ENCODE data around the gene GALNTL6. TPM values are rescaled to one million over a fixed set of nuclear protein-coding genes. Genes with fewer than 3 reads are reported as not detected.

GALNTL6 gene
- total and polyA plus RNA-seq, 9 of the 15 experiments (the other 6 are each of a cell fraction or from before 2014, with no cell fraction given) = 0.18 to 0.50 (median 0.29) TPM

DNA sequence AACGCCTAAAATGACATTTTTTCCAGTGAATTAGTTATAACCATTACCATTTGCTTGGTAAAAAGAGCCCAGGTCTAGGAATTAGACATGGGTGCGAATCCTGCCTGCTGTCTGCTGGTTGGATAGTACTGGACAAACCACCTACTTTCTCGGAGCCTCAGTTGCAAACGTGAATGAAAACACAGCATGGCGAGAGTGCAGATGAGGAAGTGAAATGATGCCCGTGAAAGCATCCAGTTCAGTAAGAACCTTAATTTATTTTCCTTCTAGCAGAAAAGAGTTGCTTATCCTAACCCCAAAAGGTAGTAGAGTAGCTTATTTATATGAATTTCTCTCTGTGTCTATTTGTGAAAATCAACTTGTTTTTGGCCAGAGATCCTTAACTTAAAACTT is 1184.0 kb downstream of the GALNTL6 start:
- intact Hi-C loops (cut with micrococcal nuclease) = loop anchor here (5.0 kb wide), 1 partner anchor 105 kb away; no protein-coding TSS in a partner anchor
- Histone ChIP-seq H3K9ac (ENCODE audit: insufficient read depth in 1 of 2, low read depth in 2 of 2, low read length in 2 of 2) (no peak overlapping the region), H3K4me2 (ENCODE audit: insufficient read depth, low read length) (no peak overlapping the region), H3K4me3 (no peak overlapping the region), H3K9me1 (ENCODE audit: control insufficient read depth, insufficient read depth, low read length) (no peaks in the 10 kb centered on the region), H4K20me1 (replicated peaks; ENCODE audit: control insufficient read depth, insufficient read depth, low read length) (no peaks in the 10 kb centered on the region), H3K9me3 (replicated peaks; ENCODE audit: control insufficient read depth, insufficient read depth, low read depth, low read length) (no peaks in the 10 kb centered on the region), H3K27me3 (ENCODE audit: control insufficient read depth in 2 of 2, insufficient read depth in 2 of 2, low read length in 2 of 2) (no peaks in the 10 kb centered on the region), H3K36me3 (ENCODE audit: control insufficient read depth, insufficient read depth, low read length) (no peaks in the 10 kb centered on the region), H3K79me2 (ENCODE audit: control insufficient read depth, insufficient read depth, low read length) (no peaks in the 10 kb centered on the region), H2AFZ (ENCODE audit: low read depth, low read length) (peak overlapping the region; percentile 49), H3K4me1 (replicated peaks in 1 of 2; ENCODE audit: control insufficient read depth in 2 of 2, insufficient read depth in 2 of 2, low read length in 2 of 2) (peaks cover 0 to 47% of the 10 kb centered on the region in 2 experiments; a peak in 3 of 5 replicates), H3K27ac (ENCODE audit: extremely low read depth, low read depth, low read length) (0 out of 3 replicates have a peak overlapping the region, but pooled peaks have one; percentile 24)
- no TSS peak for BruUV-seq (replicated peaks)
- ATAC-seq = no peak
- no peak for DNase-seq (ENCODE audit: extremely low read depth in 1 of 4, low spot score in 3 of 4)
- TF ChIP-seq NFIX (CRISPR knock-in tag; IDR thresholded peaks at IDR 0.05; ENCODE audit: low read depth) (no peak), KDM1A (IDR thresholded peaks at IDR 0.05) (no peak)
- 68% methylated on average over 6 of the region's 6 CpGs for WGBS (ENCODE audit: insufficient coverage, low coverage, missing lambda C conversion rate)
- FAIRE-seq = no peak
- ChIA-PET CTCF (ENCODE audit: low intra/inter-chr PET ratio) (no interaction called here), POLR2A (interaction anchor here (0.6 kb wide), 1 partner anchor 96 kb away, joined by 3 read pairs; no protein-coding TSS in a partner anchor)
- in situ Hi-C loops (cut with MboI) = no loop called here

DNA sequence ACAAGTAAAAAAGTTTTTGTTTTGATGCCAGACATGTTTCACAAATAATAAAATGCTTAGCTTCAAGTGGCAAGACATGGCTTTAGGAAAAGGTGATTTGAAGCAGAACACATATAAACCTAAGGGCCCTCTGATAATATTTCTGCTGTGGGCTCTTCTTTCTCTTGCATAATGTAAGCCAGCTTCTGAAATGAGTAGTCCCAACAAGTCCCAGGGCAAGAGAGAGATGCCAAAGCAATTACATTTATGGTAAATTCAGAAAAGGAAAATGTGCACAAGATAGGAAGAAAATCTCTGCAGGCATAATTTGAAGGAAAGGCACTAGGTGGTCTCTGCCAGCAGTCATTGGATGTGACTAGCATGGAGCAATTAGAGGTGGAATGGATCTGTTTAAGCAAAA is 1184.7 kb downstream of the GALNTL6 start:
- CTCF ChIA-PET (ENCODE audit: low intra/inter-chr PET ratio) = no interaction called here
- intact Hi-C loops (cut with micrococcal nuclease) = loop anchor here (2.0 to 5.0 kb wide), 2 partner anchors 41 to 106 kb away; no protein-coding TSS in a partner anchor
- Histone ChIP-seq H3K36me3 (ENCODE audit: control insufficient read depth, insufficient read depth, low read length) (no peaks in the 10 kb centered on the region), H3K79me2 (ENCODE audit: control insufficient read depth, insufficient read depth, low read length) (no peaks in the 10 kb centered on the region), H3K9ac (ENCODE audit: insufficient read depth in 1 of 2, low read depth in 2 of 2, low read length in 2 of 2) (peak overlapping the region in 1 of 2 experiments; percentile 20; a peak in 1 of 4 replicates), H4K20me1 (replicated peaks; ENCODE audit: control insufficient read depth, insufficient read depth, low read length) (no peaks in the 10 kb centered on the region), H3K27me3 (ENCODE audit: control insufficient read depth in 2 of 2, insufficient read depth in 2 of 2, low read length in 2 of 2) (no peaks in the 10 kb centered on the region), H3K4me2 (ENCODE audit: insufficient read depth, low read length) (peak overlapping the region; percentile 28; the same call in 1 of the 2 replicates), H3K9me1 (ENCODE audit: control insufficient read depth, insufficient read depth, low read length) (no peaks in the 10 kb centered on the region), H3K4me1 (replicated peaks in 1 of 2; ENCODE audit: control insufficient read depth in 2 of 2, insufficient read depth in 2 of 2, low read length in 2 of 2) (peaks cover 0 to 41% of the 10 kb centered on the region in 2 experiments; a peak in 3 of 5 replicates), H3K4me3 (no peak overlapping the region), H2AFZ (ENCODE audit: low read depth, low read length) (peak overlapping the region; percentile 49), H3K9me3 (replicated peaks; ENCODE audit: control insufficient read depth, insufficient read depth, low read depth, low read length) (no peaks in the 10 kb centered on the region), H3K27ac (ENCODE audit: extremely low read depth, low read depth, low read length) (peak overlapping the region; percentile 63; the same call in 1 of the 3 replicates)
- no peak for DNase-seq (ENCODE audit: extremely low read depth in 1 of 4, low spot score in 3 of 4)
- no TSS peak for BruUV-seq (replicated peaks)
- POLR2A ChIA-PET = interaction anchor here (0.6 kb wide), 1 partner anchor 55 kb away, joined by 3 read pairs; no protein-coding TSS in a partner anchor
- FAIRE-seq = no peak
- in situ Hi-C loops (cut with MboI) = no loop called here
- ATAC-seq = no peak
- TF ChIP-seq ZNF507 (tag; conservative IDR thresholded peaks at IDR 0.05) = no peak
- TF ChIP-seq ZNF436 (CRISPR knock-in tag; IDR thresholded peaks at IDR 0.05) = no peak
- TF ChIP-seq ZEB2 (IDR thresholded peaks at IDR 0.05) = no peak
- no peak for TF ChIP-seq ZNF134 (CRISPR knock-in tag; conservative IDR thresholded peaks at IDR 0.05)
- TF ChIP-seq NCOA1 (IDR thresholded peaks at IDR 0.05; ENCODE audit: low read depth) = no peak
- TF ChIP-seq SMC3 (conservative IDR thresholded peaks at IDR 0.05; ENCODE audit: insufficient read depth, low read depth, low read length) = no peak
- no peak for TF ChIP-seq ZBTB8A (IDR thresholded peaks at IDR 0.05; ENCODE audit: partially characterized antibody)
- TF ChIP-seq OTX1 (CRISPR knock-in tag; IDR thresholded peaks at IDR 0.05) = no peak
- no peak for TF ChIP-seq ETS1 (conservative IDR thresholded peaks at IDR 0.05; ENCODE audit: control insufficient read depth, low read depth, low read length)
- TF ChIP-seq NCOA2 (IDR thresholded peaks at IDR 0.05; ENCODE audit: partially characterized antibody in 2 of 2) = no peak
- TF ChIP-seq SMARCB1 (IDR thresholded peaks at IDR 0.05; ENCODE audit: insufficient read length, low read depth) = no peak
- no peak for TF ChIP-seq RBM15 (IDR thresholded peaks at IDR 0.05; ENCODE audit: insufficient read depth, low read length)

Measured in K562 (cell line).